COLO668 (cell line): ENCODE measurements around the gene AMER3.
"Not testable (repeated sequence)": the region's sequence is repeated elsewhere in the genome, so short reads cannot be mapped to it uniquely, and the experiment has no call there.

Source experiments
- DNase-seq: peaks from one replicate; lab custom pipeline; 2025; ENCODE audit not compliant: unreplicated experiment; lab: John Stamatoyannopoulos, UW

Gene AMER3, protein sequence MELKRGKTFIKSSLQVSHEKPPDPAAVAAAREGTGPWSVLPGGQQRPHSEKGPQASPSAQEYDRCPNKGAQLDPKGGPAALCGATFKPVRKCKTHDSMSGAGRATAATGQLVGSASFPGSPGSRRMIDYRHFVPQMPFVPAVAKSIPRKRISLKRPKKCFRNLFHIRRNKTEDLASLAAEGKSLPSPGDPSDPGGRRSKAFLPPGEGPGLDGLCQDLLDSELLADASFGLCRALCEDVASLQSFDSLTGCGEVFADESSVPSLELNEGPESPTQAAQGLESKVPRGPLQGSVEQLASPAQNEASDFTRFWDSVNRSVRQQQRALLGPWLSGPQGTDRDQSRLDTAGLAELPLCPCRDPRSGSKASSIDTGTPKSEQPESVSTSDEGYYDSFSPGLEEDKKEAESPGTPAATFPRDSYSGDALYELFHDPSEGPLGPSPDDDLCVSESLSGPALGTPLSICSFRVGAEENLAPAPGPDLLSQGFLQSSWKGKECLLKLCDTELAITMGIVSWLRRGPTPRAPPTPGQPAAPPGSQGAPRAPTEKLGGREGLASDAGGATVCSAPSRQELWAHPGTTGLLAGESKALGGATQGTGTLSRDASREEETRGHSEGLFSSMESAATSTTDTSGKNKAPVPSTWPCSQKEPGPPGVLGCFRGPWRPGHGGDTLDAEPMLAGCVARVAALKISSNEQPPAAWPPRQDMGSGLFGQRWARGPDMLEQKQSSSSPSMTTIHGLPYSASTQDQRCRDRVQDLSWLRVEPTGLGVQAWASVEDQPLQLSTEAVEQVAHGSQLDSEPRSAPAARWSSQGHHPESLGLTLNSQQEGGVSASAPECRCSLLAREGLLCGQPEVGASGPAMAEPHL

DNA sequence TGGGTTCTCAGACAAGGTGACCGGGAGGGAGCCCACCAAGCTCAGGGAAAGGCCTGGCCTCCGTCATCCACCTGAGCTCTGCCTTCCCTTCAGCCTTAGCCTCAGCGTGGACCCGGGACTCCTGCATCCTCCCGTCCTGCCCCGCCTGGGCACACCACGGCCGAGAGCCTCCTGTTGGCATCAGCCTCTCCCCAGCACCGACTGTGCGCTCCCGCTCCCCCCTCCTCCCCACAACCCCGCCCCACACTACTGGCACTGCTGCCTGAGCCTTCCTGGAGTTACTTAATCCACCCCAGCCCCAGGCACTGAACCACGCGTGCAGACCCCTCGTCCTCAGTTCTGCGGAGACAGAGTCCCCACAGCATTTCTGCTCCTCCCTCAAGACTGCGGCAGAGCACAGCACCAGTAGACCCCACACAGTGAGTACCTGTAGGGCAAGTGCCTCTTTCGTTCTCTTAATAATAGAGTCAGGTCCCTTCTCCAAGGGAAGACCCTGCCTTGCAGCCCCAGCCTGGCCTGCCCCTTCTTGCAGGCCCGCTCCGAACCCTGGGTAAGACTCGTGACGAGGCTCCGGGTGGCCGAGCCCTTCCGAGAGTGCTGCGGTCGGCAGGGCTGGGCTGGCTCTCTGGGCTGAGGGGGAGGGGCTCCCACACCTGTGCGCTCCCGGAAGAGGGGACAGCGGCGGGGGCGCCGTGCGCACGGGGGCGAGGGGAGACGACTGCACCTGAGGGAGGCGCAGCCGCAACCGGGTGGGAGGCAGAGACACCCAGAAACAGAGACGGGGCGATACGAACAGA is at the start of gene AMER3:
Gene AMER3 (plus strand): TSS at position 285 of the 797 bp plus-strand sequence. CDS start 6,533 bp downstream, outside the sequence.
- peak; percentile 81 for DNase-seq

DNA sequence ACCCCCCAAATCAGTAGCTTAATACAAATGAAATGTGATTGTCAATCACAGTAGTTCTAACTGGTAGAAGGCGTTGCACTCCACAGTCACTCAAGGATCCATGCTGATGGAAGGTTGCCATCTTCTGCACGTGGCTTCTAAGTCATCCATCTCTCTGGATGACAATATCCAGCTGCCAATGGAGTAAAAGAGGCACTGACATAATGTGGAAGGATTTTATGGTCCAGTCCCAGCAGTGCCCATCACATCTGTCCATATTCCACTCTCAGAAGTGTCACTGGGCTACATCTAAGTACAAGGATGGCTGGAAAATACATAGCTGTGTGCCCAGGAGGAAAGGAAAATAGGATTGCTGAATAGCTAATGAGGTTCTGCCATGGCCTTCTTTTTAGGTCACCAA is 40.5 kb upstream of the AMER3 start:
- not testable (repeated sequence) for DNase-seq

DNA sequence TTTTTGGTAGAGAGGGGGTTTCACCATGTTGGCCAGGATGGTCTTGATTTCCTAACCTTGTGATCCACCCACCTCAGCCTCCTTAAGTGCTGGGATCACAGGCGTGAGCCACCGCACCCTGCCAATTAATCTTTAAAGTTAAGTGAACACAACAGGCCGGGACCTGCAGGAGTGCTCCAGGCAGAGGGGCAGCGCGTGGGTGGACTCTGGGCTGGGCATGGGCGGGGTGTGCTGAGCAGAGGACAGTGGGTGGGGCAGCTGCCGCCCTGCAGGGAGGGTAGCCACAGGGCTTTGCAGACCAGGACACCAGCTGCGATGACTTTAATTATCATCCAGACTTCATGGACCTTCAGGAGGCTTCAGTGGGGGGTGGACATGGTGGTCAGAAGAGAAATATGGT is 35.3 kb upstream of the AMER3 start:
- no peak for DNase-seq

DNA sequence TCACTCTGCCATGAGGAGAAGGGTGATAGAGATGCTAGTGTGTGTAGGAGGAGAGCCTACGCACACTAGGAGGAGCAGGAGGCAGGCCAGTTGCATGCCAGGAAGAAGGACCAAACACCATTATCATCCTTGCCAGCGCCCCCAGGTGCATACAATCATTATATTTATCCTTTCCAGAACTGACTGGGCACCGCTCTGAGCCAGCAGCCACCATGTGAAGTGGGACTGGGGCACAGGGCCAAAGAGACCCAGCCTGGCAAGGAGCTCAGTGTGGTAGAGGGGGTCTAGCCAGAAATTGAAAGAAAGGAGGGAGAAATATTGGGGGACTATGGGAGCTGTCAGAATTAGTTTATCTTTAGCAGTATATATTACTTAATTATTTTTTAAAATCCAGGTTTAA is 34.8 kb upstream of the AMER3 start:
- DNase-seq, result no peak

DNA sequence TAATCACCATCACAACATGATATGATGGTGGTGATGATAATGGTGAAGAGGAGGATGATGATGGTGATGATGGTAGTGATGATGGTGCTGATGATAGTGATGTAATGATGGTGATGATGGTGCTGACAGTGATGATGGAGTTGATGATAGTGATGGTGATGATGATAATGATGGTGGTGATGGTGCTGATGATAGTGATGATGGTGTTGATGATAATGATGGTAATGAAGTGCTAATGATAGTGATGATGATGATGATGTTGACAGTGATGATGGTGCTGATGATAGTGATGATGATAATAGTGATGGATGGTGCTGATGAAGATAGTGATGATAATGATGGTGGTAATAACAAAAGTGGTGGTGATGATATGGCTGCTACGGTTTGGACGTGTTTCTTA is 30.9 kb upstream of the AMER3 start:
- no peak for DNase-seq

DNA sequence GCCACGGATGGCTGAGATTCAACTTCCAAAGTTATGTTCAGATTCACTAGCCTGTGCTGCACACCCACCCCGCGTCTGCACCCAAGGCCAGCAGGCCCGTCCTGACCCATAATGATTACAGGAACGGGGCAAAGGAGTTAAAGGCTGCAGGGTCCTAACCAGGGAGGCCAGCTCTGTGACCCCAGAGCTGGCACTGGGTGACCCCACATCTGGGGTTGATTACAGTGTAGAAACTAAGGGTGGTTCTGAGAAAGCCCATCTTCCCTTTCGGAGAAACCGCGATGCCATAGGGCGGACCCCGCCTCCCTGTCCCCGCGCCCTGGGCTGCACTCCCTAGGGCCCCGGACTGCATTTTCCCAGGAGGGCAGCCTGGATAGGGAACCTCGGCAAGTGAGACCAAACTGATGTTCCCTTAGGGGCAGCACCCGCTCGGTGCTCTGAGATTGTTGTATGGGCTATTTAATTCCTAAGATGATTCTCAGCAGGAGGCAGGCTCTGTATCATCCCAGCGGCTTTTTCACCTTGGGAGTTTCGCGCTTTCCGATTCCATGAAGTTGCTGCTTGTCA is 28.6 kb upstream of the AMER3 start:
- DNase-seq, result peak; percentile 42

DNA sequence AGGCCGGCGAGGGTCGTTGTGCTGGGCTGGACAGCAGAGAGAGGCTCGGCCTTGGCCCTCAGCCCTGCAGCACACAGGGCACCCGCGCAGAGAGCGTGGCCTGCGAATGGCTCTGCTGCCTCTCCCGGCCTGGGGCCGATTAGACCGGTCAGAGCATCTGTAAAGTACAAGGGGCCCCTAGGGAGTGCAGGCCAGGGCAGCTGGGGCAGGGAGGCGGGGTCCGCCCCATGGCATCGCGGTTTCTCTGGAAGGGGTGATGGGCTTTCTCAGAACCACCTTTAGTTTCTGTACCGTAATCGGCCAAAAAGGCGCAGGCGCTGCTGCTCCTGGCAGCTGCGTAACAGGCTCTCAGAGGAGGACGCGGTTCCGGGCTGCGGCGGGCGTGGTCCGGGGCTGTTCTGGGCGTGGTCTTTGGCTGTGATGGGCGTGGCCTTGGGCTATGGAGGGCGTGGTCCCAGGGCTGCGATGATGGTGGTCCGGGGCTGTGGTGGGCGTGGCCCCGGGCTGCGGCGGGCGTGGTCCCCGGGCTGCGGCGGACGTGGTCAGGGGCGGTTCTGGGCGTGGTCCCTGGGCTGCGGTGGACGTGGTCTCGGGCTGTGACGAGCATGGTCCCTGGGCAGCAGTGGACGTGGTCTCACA is 27.9 kb upstream of the AMER3 start:
- peak; percentile 90 for DNase-seq

DNA sequence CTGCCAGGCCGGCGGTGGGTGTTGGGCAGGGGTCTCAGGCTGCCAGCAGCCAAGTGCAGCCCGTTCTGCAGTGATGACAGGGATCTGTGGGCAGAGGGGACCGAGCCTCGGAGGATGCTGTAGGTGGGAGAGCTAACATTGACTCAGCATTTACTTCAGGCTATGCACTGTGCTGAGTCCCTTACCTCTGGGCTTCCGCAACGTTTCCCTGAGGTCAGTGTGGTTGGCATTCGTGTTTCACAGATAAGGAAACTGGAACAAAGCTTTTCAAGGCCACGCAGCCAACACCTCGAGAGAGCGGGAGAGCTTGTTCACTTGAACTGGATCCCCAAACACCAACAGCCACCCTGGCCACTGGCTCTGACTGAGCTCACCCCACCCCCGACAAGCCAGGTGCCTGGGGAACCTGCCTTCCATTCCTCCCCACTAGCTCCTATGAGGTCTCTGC is 27.3 kb upstream of the AMER3 start:
- peak; percentile 57 for DNase-seq

DNA sequence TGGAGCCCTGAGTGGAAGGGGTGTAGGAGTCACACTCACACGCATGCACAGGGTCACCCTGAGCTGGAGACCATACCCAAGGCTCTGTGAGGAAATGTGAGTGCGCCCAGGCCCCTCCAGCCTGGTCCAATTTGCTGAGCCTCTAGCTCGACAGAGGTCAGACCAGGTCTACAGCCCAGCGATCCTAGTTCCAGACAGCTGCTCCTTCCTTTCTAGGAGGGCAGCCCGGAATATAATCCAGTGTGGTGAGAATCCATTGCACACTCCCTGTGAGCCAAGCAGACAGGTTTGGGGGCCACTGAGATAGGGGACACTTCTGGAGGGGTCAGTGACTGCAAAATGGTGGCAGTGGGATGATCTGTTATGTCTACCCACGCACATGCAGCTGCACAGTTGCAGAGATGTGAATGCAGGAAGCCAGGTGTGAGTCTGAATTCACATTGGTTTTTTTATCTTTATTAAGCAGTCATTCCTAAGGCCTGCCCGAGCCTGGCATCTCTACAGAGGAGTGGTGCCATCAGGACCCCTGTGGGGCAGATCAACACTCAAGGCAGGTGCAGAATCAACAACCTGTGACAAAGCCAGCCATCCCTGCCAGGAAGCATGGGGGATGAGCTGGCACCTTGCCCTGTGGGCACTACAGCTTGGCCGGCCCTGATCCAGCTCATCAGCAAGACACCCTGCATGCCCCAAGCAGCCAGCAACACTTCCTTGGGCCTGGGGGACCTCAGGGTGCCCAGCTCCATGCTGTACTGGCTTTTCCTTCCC is 26.6 kb upstream of the AMER3 start, which contains the start of gene GPR148:
Gene GPR148 (plus strand): TSS at position 522 of the 768 bp plus-strand sequence. CDS start 82 bp downstream, at position 604.
- peak; percentile 91 for DNase-seq

DNA sequence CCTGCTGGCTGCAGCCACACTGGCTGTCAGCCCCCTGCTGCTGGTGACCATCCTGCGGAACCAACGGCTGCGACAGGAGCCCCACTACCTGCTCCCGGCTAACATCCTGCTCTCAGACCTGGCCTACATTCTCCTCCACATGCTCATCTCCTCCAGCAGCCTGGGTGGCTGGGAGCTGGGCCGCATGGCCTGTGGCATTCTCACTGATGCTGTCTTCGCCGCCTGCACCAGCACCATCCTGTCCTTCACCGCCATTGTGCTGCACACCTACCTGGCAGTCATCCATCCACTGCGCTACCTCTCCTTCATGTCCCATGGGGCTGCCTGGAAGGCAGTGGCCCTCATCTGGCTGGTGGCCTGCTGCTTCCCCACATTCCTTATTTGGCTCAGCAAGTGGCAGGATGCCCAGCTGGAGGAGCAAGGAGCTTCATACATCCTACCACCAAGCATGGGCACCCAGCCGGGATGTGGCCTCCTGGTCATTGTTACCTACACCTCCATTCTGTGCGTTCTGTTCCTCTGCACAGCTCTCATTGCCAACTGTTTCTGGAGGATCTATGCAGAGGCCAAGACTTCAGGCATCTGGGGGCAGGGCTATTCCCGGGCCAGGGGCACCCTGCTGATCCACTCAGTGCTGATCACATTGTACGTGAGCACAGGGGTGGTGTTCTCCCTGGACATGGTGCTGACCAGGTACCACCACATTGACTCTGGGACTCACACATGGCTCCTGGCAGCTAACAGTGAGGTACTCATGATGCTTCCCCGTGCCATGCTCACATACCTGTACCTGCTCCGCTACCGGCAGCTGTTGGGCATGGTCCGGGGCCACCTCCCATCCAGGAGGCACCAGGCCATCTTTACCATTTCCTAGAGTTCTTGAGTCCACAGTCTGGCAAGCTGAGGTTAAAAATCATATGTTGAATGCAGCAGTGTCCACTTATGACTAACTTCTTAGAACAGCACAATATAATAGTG is 25.7 kb upstream of the AMER3 start:
- DNase-seq, result peak; percentile 56

DNA sequence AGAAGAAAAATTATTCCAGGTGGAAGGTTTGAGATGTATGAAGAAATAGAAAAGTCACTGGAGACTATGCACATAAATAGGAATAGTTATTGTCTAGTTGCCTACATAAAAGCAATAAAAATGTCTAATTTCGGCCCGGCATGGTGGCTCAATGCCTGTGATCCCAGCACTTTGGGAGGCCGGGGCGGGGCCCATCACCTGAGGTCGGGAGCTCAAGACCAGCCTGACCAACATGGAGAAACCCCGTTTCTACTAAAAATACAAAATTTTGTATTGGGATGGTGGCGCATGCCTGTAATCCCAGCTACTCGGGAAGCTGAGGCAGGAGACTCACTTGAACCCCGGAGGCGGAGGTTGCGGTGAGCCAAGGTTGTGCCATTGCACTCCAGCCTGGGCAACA is 23.1 kb upstream of the AMER3 start:
- DNase-seq, result not testable (repeated sequence)

DNA sequence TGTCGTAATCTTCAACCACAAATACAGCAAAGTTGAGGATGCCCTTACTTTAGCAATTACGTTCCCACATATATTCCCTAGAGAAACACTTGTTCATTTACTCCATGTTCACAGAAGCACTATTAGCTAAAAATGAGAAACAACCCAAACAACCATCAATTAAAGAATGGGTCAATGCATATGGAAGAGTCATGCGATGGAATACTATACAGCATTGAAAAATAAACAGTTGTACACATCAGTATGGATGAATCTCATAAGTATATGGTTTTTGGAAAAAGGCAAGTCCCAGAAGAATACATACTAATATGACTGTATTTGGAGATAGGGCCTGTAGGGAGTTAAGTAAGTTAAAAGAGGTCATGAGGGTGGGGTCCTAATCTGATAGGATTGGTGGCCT is 20.1 kb upstream of the AMER3 start:
- DNase-seq, result no peak

DNA sequence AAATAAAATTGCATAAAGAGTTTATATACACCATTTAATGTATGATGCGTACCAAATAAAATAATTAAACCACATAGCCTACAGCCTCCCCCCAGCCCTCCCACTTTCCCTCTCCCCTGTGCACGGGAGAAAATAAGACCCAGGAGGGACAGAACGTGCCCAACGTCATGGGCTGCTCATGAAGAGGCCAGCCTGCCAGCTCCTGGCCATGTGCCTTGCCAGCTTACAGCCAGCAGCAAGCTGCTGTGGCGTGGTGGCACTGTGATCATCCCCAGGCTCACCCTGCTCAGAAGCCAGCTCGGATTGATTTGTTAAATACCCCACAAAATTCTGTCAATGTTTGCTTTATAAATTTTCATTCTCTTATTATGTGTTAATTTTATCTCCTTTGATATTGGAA is 18.9 kb upstream of the AMER3 start:
- no peak for DNase-seq

DNA sequence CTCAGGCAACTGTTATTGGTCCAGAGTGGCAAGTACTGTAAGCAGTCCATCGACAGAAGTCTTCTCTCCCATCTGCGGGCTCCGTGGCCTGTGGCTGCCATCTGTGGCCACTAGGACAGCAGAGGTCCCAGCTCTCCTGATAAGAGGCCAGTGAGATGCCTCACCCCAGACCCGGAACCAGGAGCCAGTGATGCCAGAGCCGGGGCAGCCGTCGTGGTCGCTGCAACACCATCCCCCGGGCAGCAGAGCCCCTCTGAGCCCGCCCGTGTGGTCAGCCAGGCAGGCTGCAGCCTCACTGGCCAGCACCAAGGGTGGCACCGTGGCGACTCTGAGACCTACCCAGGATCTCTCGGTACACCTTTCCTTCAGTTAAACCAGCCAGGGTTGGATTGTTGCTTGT is 17.7 kb upstream of the AMER3 start:
- DNase-seq, result no peak

DNA sequence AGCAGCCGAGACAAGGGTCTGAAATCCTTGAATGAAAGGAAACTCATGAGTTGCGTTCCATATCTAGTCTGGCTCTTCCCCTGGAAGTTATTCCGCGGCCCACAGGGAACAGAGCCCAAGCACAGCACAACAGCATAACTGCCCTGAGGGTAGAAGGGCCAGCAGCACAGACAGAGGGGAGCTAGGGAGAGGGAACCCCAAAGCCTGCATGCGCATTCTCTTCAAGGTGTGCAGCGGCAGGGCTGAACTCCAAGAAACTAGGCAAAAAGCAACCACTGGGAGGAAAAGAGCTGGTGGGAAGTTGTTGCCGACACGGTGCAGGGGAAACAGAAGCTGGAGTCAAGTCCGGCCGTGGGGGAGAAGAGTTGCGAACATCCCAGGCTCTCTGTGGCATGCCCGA is 14.7 kb upstream of the AMER3 start:
- no peak for DNase-seq

DNA sequence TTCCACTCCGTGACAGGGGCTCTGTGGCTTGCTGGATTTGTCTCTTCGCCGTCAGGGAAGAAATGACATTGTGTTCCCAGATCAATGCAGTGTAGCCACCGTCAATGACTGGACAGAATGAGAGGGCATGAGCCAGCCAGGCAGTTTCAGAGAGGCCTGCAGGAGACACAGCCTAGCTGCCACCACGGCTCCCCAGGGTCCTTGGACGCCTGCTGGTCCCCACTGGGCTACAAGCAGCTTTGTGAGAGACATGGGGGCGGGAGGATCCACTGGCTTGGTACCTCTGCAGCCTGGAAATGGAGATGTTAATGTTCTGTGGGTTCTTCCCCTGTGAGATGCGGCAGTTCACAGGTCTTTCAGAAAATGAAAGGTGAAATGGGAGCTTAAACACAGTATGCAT is 12.1 kb upstream of the AMER3 start:
- DNase-seq, result no peak

DNA sequence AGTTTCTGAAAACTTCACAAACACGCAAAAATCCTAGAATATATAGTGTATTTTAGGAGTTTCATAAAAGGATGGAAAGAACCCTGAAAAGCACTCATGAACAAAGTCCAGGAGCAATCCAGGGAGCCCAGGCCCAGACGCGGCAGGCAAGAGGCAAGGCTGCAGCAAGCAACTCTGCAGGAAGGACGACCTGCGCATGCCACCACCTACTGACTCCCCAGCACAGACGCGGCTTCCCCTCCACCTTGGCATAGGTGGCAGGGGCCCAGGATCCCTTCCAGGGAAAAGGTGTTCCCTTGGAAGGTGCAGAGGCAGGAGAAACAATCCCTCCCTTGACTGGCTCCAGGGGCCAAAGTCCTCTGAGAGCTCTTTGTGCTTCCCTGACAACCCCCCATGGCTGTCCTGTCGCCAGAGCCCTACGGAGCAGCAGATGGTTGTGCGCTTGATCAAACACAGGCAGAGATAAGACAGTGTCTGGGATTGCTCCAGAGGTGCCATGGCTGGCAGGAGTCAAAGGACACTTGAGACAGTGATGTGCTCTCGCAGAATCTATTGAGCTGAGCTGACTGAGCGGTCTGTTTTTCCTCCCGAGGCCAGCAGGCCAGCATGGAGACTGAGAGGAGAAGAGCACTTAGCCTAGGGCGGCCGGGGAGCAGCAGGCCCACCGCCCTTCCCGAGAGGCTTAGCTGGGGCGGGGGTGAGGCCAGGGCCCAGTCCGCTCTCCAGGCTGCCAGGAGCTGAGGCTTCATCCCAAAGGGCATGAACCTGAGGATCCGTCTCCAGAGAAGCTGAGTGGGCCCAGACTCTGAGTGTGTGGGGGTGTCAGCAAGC is 10.8 kb upstream of the AMER3 start:
- DNase-seq, result peak; percentile 67
